ENCODE measurements around the gene SLC27A5. TPM values are rescaled to one million over a fixed set of nuclear protein-coding genes. Genes with fewer than 3 reads are reported as not detected.

The SLC27A5 gene
- total and polyA plus RNA-seq, 2 of the 13 experiments (the other 11 are each of a cell fraction or from before 2014, with no cell fraction given), result 30.3 to 40.2 TPM

DNA sequence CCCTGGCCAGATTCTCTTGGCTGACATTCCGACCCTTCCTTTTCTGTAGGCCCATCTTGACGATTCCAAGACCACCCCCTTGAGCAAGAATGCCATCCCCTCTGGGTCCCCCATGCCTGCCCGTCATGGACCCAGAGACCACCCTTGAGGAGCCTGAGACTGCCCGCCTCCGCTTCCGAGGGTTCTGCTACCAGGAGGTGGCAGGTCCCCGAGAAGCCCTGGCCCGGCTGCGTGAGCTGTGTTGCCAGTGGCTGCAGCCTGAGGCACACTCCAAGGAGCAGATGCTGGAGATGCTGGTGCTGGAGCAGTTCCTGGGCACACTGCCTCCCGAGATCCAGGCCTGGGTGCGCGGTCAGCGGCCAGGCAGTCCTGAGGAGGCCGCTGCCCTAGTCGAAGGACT, 34.7 kb downstream of the SLC27A5 start:
- no peaks in the 10 kb centered on the region for H4K20me1 ChIP-seq (ENCODE audit: insufficient read depth, low read length)
- H3K4me2 ChIP-seq (ENCODE audit: low read depth, low read length), result peak overlapping the region; percentile 97
- peak overlapping the region; percentile 77 for H3K27ac ChIP-seq (ENCODE audit: extremely low read length, insufficient read depth, low read length)
- DNase-seq (ENCODE audit: low spot score), result no peak
- peaks cover 20% of the 10 kb centered on the region for H3K4me1 ChIP-seq (ENCODE audit: insufficient read depth, low read length)
- no peak for FAIRE-seq
- H2AFZ ChIP-seq (ENCODE audit: low read length), result no peak overlapping the region
- H3K4me3 ChIP-seq (replicated peaks in 1 of 3; ENCODE audit: insufficient read depth in 1 of 3, low read depth in 2 of 3, low read length in 3 of 3), result peak overlapping the region in 2 of 3 experiments; percentile 75 to 88; a peak in 4 of 6 replicates
- peaks cover 1 to 18% of the 10 kb centered on the region in 2 experiments; a peak in 4 of 5 replicates for H3K36me3 ChIP-seq (replicated peaks in 1 of 2; ENCODE audit: control insufficient read depth in 1 of 2, insufficient read depth in 2 of 2, low read length in 2 of 2)
- intact Hi-C loops (cut with micrococcal nuclease; ENCODE audit: unreplicated experiment) (no loop called here), in situ Hi-C loops (cut with HindIII; ENCODE audit: extremely low pct_ligation_motif_present, low pct_unique_long_range_greater_than_20kb) (no loop called here)
- peak overlapping the region; percentile 73; the same call in 1 of the 2 replicates for H3K9ac ChIP-seq (ENCODE audit: insufficient read depth, low read depth, low read length)
- H3K27me3 ChIP-seq (ENCODE audit: control insufficient read depth in 1 of 2, insufficient read depth in 2 of 2, low read length in 2 of 2), result no peaks in the 10 kb centered on the region; a peak in 1 of 5 replicates
- TF ChIP-seq MTF2 (CRISPR knock-in tag; IDR thresholded peaks at IDR 0.05; ENCODE audit: borderline replicate concordance) (no peak), FOXC1 (CRISPR knock-in tag; IDR thresholded peaks at IDR 0.05; ENCODE audit: borderline replicate concordance) (no peak), AGO2 (optimal IDR thresholded peaks at IDR 0.05; ENCODE audit: low read depth, low read length) (peak; percentile 56), KMT2B (CRISPR knock-in tag; IDR thresholded peaks at IDR 0.05) (no peak), ZSCAN30 (CRISPR knock-in tag; IDR thresholded peaks at IDR 0.05) (no peak), FOXA1 (IDR thresholded peaks at IDR 0.05) (no peak), FOXA1 (CRISPR knock-in tag; IDR thresholded peaks at IDR 0.05) (no peak), EED (CRISPR knock-in tag; IDR thresholded peaks at IDR 0.05) (no peak)
- no peaks in the 10 kb centered on the region for H3K79me2 ChIP-seq (ENCODE audit: insufficient read depth, low read length)
- H3K9me3 ChIP-seq (ENCODE audit: low read length), result no peaks in the 10 kb centered on the region
- WGBS (ENCODE audit: low lambda C conversion rate), result 92% methylated on average over 7 of the region's 15 CpGs
- ATAC-seq, result no peak
- ChIA-PET POLR2A (interaction anchor here (1.1 to 1.3 kb wide), 3 partner anchors 35 to 43 kb away, joined by 3 to 6 read pairs (median 5); partner anchors contain the start of genes SLC27A5 and ZBTB45), CTCF (ENCODE audit: low intra/inter-chr PET ratio, low total read pairs) (no interaction called here)
- BruUV-seq (replicated peaks), result no TSS peak

DNA sequence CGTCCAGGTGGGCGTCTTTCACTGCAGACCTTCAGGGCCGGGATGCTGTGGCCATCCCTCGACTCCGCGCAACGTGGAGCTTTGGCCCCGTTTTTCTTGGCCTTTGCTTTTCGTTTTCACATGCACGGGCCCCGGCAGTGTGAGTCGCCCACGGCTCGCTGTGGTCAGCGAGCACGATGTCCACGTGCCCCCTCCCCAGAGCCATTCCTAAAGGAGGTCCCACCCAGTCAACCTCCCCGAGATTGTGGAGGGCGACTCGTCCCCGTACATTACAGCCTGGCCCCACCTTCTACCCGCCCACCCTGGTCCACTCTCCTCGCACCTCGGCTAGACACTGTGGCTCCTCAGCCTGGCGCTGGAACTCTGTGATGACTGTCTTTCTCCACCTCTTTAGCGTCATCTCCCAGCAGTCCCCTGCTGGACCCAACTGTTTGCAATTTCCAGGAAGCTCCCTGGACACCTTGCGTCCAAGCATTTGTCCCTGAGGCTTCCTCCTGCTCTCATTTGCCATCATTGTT, 35.2 kb downstream of the SLC27A5 start:
- H3K9me3 ChIP-seq (ENCODE audit: low read length), result no peaks in the 10 kb centered on the region
- no peaks in the 10 kb centered on the region; a peak in 1 of 5 replicates for H3K27me3 ChIP-seq (ENCODE audit: control insufficient read depth in 1 of 2, insufficient read depth in 2 of 2, low read length in 2 of 2)
- peak; percentile 13 for ATAC-seq
- 3% methylated on average over 20 of the region's 27 CpGs for WGBS (ENCODE audit: low lambda C conversion rate)
- peak; percentile 43 for FAIRE-seq
- H3K4me3 ChIP-seq (replicated peaks in 1 of 3; ENCODE audit: insufficient read depth in 1 of 3, low read depth in 2 of 3, low read length in 3 of 3), result peak overlapping the region; percentile 75 to 88 (median 75)
- peaks cover 3 to 23% of the 10 kb centered on the region in 2 experiments; a peak in 4 of 5 replicates for H3K36me3 ChIP-seq (replicated peaks in 1 of 2; ENCODE audit: control insufficient read depth in 1 of 2, insufficient read depth in 2 of 2, low read length in 2 of 2)
- in situ Hi-C loops (cut with HindIII; ENCODE audit: extremely low pct_ligation_motif_present, low pct_unique_long_range_greater_than_20kb) (no loop called here), intact Hi-C loops (cut with micrococcal nuclease; ENCODE audit: unreplicated experiment) (no loop called here)
- peak; percentile 25 for DNase-seq (ENCODE audit: low spot score)
- H3K27ac ChIP-seq (ENCODE audit: extremely low read length, insufficient read depth, low read length), result peak overlapping the region; percentile 77
- peak overlapping the region; percentile 73 for H3K9ac ChIP-seq (ENCODE audit: insufficient read depth, low read depth, low read length)
- H3K4me1 ChIP-seq (ENCODE audit: insufficient read depth, low read length), result peaks cover 20% of the 10 kb centered on the region
- CTCF ChIA-PET (ENCODE audit: low intra/inter-chr PET ratio, low total read pairs), result no interaction called here
- H3K79me2 ChIP-seq (ENCODE audit: insufficient read depth, low read length), result no peaks in the 10 kb centered on the region
- H3K4me2 ChIP-seq (ENCODE audit: low read depth, low read length), result peak overlapping the region; percentile 97
- no peaks in the 10 kb centered on the region for H4K20me1 ChIP-seq (ENCODE audit: insufficient read depth, low read length)
- POLR2A ChIA-PET, result interaction anchor here (0.6 to 1.3 kb wide), 5 partner anchors 24 to 43 kb away, joined by 3 to 6 read pairs (median 3); partner anchors contain the start of genes SLC27A5 and ZBTB45
- no TSS peak for BruUV-seq (replicated peaks)
- H2AFZ ChIP-seq (ENCODE audit: low read length), result no peak overlapping the region
- TF ChIP-seq ZNF280D (CRISPR knock-in tag; IDR thresholded peaks at IDR 0.05), result 0 out of 2 replicates have a peak, but pooled peaks have one; percentile 43
- TF ChIP-seq CCDC6 (CRISPR knock-in tag; IDR thresholded peaks at IDR 0.05), result 0 out of 2 replicates have a peak, but pooled peaks have one; percentile 16
- peak; percentile 35 for TF ChIP-seq SRSF1 (optimal IDR thresholded peaks at IDR 0.05; ENCODE audit: low read depth, low read length)

Measured in HepG2 (cell line).